ENCODE measurements around the gene SHROOM3.

DNA sequence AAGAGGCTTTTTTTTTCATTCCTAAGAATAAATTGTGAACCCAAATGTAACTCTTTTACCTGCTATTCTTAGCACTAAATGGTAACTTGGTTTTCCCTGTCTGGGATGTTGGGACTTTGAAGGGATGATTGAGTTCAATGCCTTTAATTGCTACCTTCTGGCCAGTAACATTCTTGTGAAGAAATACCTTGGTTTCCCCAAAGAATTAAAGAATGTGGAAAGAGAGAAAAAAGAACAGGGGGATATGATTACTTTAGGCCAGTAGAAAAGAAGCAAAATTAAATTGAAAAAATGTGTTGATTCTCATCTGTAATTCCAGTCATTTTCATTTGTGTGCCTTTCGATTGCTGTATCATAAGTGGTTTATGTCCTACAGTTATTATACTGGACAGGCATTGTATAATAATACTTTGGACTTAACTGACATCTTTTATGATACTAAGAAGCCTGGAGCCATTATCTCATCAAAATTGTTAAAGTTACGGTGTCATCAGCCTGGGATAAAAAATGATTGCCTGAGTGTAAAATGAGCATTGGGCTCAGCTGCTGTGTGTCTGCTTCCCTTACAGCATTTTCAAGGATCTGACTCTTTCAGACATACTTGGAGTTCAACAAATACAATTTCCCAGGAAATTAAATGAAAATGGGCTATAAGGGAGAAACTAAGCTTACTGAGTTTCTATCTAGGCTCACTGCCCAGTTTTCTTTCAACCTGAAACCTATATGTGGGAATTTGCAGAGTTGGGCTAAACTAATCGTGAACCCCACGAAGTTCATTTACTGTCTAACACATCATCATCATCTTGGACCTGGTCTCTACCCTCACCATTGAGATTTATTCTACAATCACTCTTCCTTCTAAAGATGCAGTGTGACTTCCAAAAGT is 146.3 kb downstream of the SHROOM3 start:
- TF ChIP-seq, protein P1, sequence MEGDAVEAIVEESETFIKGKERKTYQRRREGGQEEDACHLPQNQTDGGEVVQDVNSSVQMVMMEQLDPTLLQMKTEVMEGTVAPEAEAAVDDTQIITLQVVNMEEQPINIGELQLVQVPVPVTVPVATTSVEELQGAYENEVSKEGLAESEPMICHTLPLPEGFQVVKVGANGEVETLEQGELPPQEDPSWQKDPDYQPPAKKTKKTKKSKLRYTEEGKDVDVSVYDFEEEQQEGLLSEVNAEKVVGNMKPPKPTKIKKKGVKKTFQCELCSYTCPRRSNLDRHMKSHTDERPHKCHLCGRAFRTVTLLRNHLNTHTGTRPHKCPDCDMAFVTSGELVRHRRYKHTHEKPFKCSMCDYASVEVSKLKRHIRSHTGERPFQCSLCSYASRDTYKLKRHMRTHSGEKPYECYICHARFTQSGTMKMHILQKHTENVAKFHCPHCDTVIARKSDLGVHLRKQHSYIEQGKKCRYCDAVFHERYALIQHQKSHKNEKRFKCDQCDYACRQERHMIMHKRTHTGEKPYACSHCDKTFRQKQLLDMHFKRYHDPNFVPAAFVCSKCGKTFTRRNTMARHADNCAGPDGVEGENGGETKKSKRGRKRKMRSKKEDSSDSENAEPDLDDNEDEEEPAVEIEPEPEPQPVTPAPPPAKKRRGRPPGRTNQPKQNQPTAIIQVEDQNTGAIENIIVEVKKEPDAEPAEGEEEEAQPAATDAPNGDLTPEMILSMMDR (IDR thresholded peaks at IDR 0.05; ENCODE audit: low read depth, low read length) = no peak
- no peak for TF ChIP-seq POLR2A (IDR thresholded peaks at IDR 0.05; ENCODE audit: extremely low read depth, insufficient read length)

Measured in NB4 (cell line).